Panc1 (cell line): Measurements from ENCODE around the gene RBBP4. TPM values are rescaled to one million over a fixed set of nuclear protein-coding genes. Genes with fewer than 3 reads are reported as not detected.
"Not testable (repeated sequence)": the region's sequence is repeated elsewhere in the genome, so short reads cannot be mapped to it uniquely, and the experiment has no call there.

Experiments used
- ATAC-seq: fragments of 200-7000 bp; cut with Tn5 transposase; 2 replicates; pipeline ENCODE4 v1.9.1; 2020; ENCODE audit warnings: mild to moderate bottlenecking, moderate library complexity
- BruUV-seq: library from RNA; stranded (reverse); fragments of 400-500 nt; replicated peaks from 2 replicates; lab custom pipeline; 2021; lab: Mats Ljungman, UMichigan
- CTCF ChIA-PET: fragments of 300-600 bp; sonication (Branson Sonifier 250); formaldehyde crosslinking; loops from one replicate; lab custom pipeline; 2022; ENCODE audit warnings: antibody characterized with exemption; lab: Charles Lee
- POLR2A ChIA-PET: fragments of 300-600 bp; sonication (Branson Sonifier 250); formaldehyde crosslinking; loops from one replicate; lab custom pipeline; 2022; ENCODE audit warnings: antibody characterized with exemption; lab: Charles Lee
- DNase-seq: peaks from one replicate; pipeline ENCODE4 v3.0.0-alpha.2; 2010; ENCODE audit warnings: low read depth, low spot score
- H3K27ac ChIP-seq: 2 replicates; pipeline ENCODE4 v1.5.1; 2011; ENCODE audit warnings: mild to moderate bottlenecking, low read length, inconsistent platforms
- H3K27me3 ChIP-seq: fragments of 200-500 bp; sonication (Bioruptor generic); 2 replicates; pipeline ENCODE4 v1.6.0; 2014; ENCODE audit warnings: low read length, inconsistent platforms; ENCODE audit not compliant: control insufficient read depth, insufficient read depth
- H3K36me3 ChIP-seq: fragments of 200-500 bp; sonication (Bioruptor generic); 2 replicates; pipeline ENCODE4 v1.5.1; 2014; ENCODE audit warnings: inconsistent platforms, mild to moderate bottlenecking, low read length, moderate library complexity; ENCODE audit not compliant: control insufficient read depth, insufficient read depth
- H3K4me1 ChIP-seq: 2 replicates; pipeline ENCODE4 v1.5.1; 2011; ENCODE audit warnings: inconsistent platforms, mild to moderate bottlenecking, low read length, moderate library complexity; ENCODE audit not compliant: control insufficient read depth, insufficient read depth
- H3K4me3 ChIP-seq, 2 experiments: 2 replicates each; pipeline ENCODE4 v1.5.1; 2011 to 2012; ENCODE audit warnings: low read depth in 2 of 2, low read length in 2 of 2, mild to moderate bottlenecking in 2 of 2, inconsistent platforms in 1 of 2, moderate library complexity in 1 of 2
- H3K9me3 ChIP-seq: fragments of 200-500 bp; sonication (Bioruptor generic); 2 replicates; pipeline ENCODE4 v1.5.1; 2014; ENCODE audit warnings: low read depth, mild to moderate bottlenecking, inconsistent platforms, low read length, moderate library complexity; ENCODE audit not compliant: control insufficient read depth, insufficient read depth
- CTCF ChIP-seq: fragments of 450-650 bp; IDR thresholded peaks from 2 replicates; pipeline ENCODE4 v1.5.1; 2017; ENCODE audit warnings: mild to moderate bottlenecking
- POLR2AphosphoS5 ChIP-seq: IDR thresholded peaks from 2 replicates; pipeline ENCODE4 v1.6.1; 2012; ENCODE audit warnings: mild to moderate bottlenecking, low read depth, low read length, moderate library complexity
- REST ChIP-seq, 2 experiments: IDR thresholded peaks; 2 replicates each; pipeline ENCODE4 v1.6.1; 2011 to 2012; ENCODE audit warnings: low read depth in 2 of 2, control low read depth in 1 of 2, low read length in 1 of 2, mild to moderate bottlenecking in 1 of 2, moderate library complexity in 1 of 2; ENCODE audit not compliant: insufficient read depth in 1 of 2
- SIN3A ChIP-seq: IDR thresholded peaks from 2 replicates; pipeline ENCODE4 v1.6.1; 2012; ENCODE audit warnings: low read depth, mild to moderate bottlenecking, low read length, moderate library complexity, borderline replicate concordance; ENCODE audit not compliant: insufficient read depth
- TCF7L2 ChIP-seq: IDR thresholded peaks from 2 replicates; pipeline ENCODE4 v1.6.1; 2011; ENCODE audit warnings: mild to moderate bottlenecking, low read depth, low read length, inconsistent platforms
- in situ Hi-C: cut with HindIII; loops from 2 replicates; pipeline ENCODE4 v1.10.0; 2016; ENCODE audit warnings: low sequenced_read_pairs, low pct_unique_long_range_greater_than_20kb
- intact Hi-C: fragments of 100-400 bp; cut with micrococcal nuclease; formaldehyde crosslinking; loops from one replicate; pipeline ENCODE4 v1.10.0; 2022; ENCODE audit not compliant: unreplicated experiment
- total RNA-seq: library from RNA; stranded (reverse); gene quantifications from one replicate; pipeline ENCODE4 v1.2.1, GENCODE V29; 2021; ENCODE audit not compliant: unreplicated experiment

Gene RBBP4
- total RNA-seq, 1 experiment from 2014 or later, result 376 TPM

GRCh38 chr1:32709476-32709875, 58.5 kb downstream of the RBBP4 start:
- no TSS peak for BruUV-seq
- intact Hi-C loops (loop anchor here (1.0 kb wide), 1 partner anchor 64 kb away; no protein-coding TSS in a partner anchor), in situ Hi-C loops (no loop called here)
- no peaks in the 10 kb centered on the region for H3K27me3 ChIP-seq
- H3K9me3 ChIP-seq, result no peaks in the 10 kb centered on the region
- no peaks in the 10 kb centered on the region for H3K36me3 ChIP-seq
- TF ChIP-seq SIN3A (no peak), POLR2AphosphoS5 (no peak), TCF7L2 (no peak), REST (IDR thresholded peaks at IDR 0.05; ENCODE audit: insufficient read depth in 1 of 2, low read depth in 2 of 2, low read length in 1 of 2) (no peak), CTCF (no peak)
- no peak overlapping the region for H3K4me3 ChIP-seq
- no peaks in the 10 kb centered on the region for H3K4me1 ChIP-seq
- no peak for DNase-seq
- H3K27ac ChIP-seq, result no peak overlapping the region
- ChIA-PET POLR2A (no interaction called here), CTCF (interaction anchor here (0.7 kb wide), 1 partner anchor 169 kb away, joined by 7 read pairs; no protein-coding TSS in a partner anchor)
- ATAC-seq, result no peak

- intact Hi-C loops, result loop anchor here (5.0 kb wide), 1 partner anchor 46 kb away; no protein-coding TSS in a partner anchor
Observed at GRCh38 chr1:32711221-32711620, 60.2 kb downstream of the RBBP4 start.

GRCh38 chr1:32713081-32713480, 62.1 kb downstream of the RBBP4 start:
- no TSS peak for BruUV-seq
- Histone ChIP-seq H3K4me3 (no peak overlapping the region), H3K27me3 (no peaks in the 10 kb centered on the region), H3K9me3 (no peaks in the 10 kb centered on the region), H3K4me1 (peaks cover 5% of the 10 kb centered on the region; the same call in 1 of the 2 replicates), H3K27ac (no peak overlapping the region), H3K36me3 (no peaks in the 10 kb centered on the region)
- CTCF ChIA-PET, result interaction anchor here (0.6 to 2.8 kb wide), 17 partner anchors 7 to 373 kb away, joined by 3 to 72 read pairs (median 5); no protein-coding TSS in a partner anchor
- intact Hi-C loops, result loop anchor here (5.0 kb wide), 1 partner anchor 44 kb away; no protein-coding TSS in a partner anchor
- in situ Hi-C loops, result loop anchor here (10.0 kb wide), 1 partner anchor 52 kb away; no protein-coding TSS in a partner anchor
- TF ChIP-seq POLR2AphosphoS5, result no peak
- no peak for TF ChIP-seq SIN3A
- TF ChIP-seq CTCF, result no peak
- no peak for TF ChIP-seq REST (IDR thresholded peaks at IDR 0.05; ENCODE audit: insufficient read depth in 1 of 2, low read depth in 2 of 2, low read length in 1 of 2)
- TF ChIP-seq TCF7L2, result no peak
- ATAC-seq (no peak), DNase-seq (no peak)
- POLR2A ChIA-PET, result no interaction called here

More at GRCh38 chr1:32711221-32711620, 60.2 kb downstream of the RBBP4 start:
- DNase-seq, ATAC-seq, H3K9me3 ChIP-seq, H3K4me3 ChIP-seq, H3K36me3 ChIP-seq, H3K4me1 ChIP-seq, BruUV-seq, H3K27ac ChIP-seq, H3K27me3 ChIP-seq, POLR2A ChIA-PET: not testable (repeated sequence)
- CTCF ChIA-PET, result interaction anchor here (0.9 to 2.8 kb wide), 4 partner anchors 31 to 62 kb away, joined by 3 to 72 read pairs (median 12); no protein-coding TSS in a partner anchor
- in situ Hi-C loops, result loop anchor here (10.0 kb wide), 1 partner anchor 54 kb away; no protein-coding TSS in a partner anchor
